Heart left ventricle (tissue), 16 donors: ENCODE measurements around the gene SLX9. TPM values are rescaled to one million over a fixed set of nuclear protein-coding genes. Genes with fewer than 3 reads are reported as not detected.

Experiments used
- ATAC-seq, 4 donors: fragments of 200-7000 bp; cut with Tn5 transposase; one replicate each; pipeline ENCODE4 v1.9.1; 2020 to 2022; ENCODE audit warnings: moderate library complexity in 4 of 4, mild to moderate bottlenecking in 3 of 4, moderate number of reproducible peaks in 1 of 4
- DNase-seq, 5 donors: peaks; one replicate each; pipeline ENCODE4 v3.0.0-alpha.2; 2020
- H3K27ac ChIP-seq, 12 donors: fragments of 200-600 bp; sonication (generic) in 4 of 12; one replicate each; pipeline versions ENCODE4 v1.5.0 to v1.8.0; 2016 to 2022; ENCODE audit warnings: mild to moderate bottlenecking in 2 of 12
- H3K27me3 ChIP-seq, 9 donors: fragments of 200-600 bp; sonication (generic) in 2 of 9; one replicate each; pipeline versions ENCODE4 v1.5.1 to v1.8.0; 2016 to 2022; ENCODE audit warnings: mild to moderate bottlenecking in 3 of 9
- H3K36me3 ChIP-seq, 9 donors: fragments of 200-600 bp; sonication (generic) in 2 of 9; one replicate each; pipeline versions ENCODE4 v1.5.0 to v1.8.0; 2018 to 2022; ENCODE audit warnings: mild to moderate bottlenecking in 2 of 9
- H3K4me1 ChIP-seq, 12 donors: fragments of 200-600 bp; sonication (generic) in 4 of 12; one replicate each; pipeline versions ENCODE4 v1.5.0 to v1.8.0; 2016 to 2022; ENCODE audit warnings: mild to moderate bottlenecking in 3 of 12
- H3K4me3 ChIP-seq, 12 donors: fragments of 200-600 bp; sonication (generic) in 4 of 12; one replicate each; pipeline versions ENCODE4 v1.5.0 to v1.8.0; 2017 to 2022; ENCODE audit warnings: mild to moderate bottlenecking in 9 of 12, moderate library complexity in 4 of 12
- H3K9me3 ChIP-seq, 12 donors: fragments of 200-600 bp; sonication (generic) in 4 of 12; one replicate each; pipeline versions ENCODE4 v1.5.0 to v1.8.0; 2016 to 2022; ENCODE audit warnings: mild to moderate bottlenecking in 1 of 12
- CTCF ChIP-seq, 12 donors: fragments of 200-600 bp; sonication (generic) in 4 of 12; IDR thresholded peaks; one replicate each; pipeline versions ENCODE4 v1.5.0 to v1.8.0; 2018 to 2022; ENCODE audit warnings: antibody characterized with exemption in 12 of 12, mild to moderate bottlenecking in 5 of 12
- POLR2A ChIP-seq, 2 donors: fragments of 450-650 bp; IDR thresholded peaks; one replicate each; pipeline ENCODE4 v1.6.1; 2017; ENCODE audit warnings: antibody characterized with exemption in 2 of 2, mild to moderate bottlenecking in 2 of 2, moderate library complexity in 2 of 2
- WGBS, 4 donors: extraction: QIAGEN DNeasy Blood & Tissue Kit in 2 of 4; methylation state at CpG; one replicate each; pipeline versions ENCODE4 v1.1.5 to v1.1.7; 2013 to 2018; 5-methylcytosine and 5-hydroxymethylcytosine counted together
- intact Hi-C, 10 donors: fragments of 100-400 bp; cut with DNase I; formaldehyde crosslinking; loops; one replicate each; pipeline versions ENCODE4 v1.11.1 to v1.14.2; 2022
- polyA plus RNA-seq, 2 donors: library from polyadenylated mRNA; stranded (reverse); fragments of 200-250 nt; gene quantifications; one replicate each; pipeline ENCODE4 v1.2.3, GENCODE V29; 2013
- total RNA-seq, 9 donors: library from RNA; depleted of rRNA in 2 of 9; stranded (reverse); fragments of >200 nt in 2 of 9; fragmentation: NEBNext Ultra II Directional in 3 of 9; extraction: Animal tissue kit (Norgen Biotek cat#: 25700) in 3 of 9; gene quantifications; one replicate each; pipeline versions ENCODE4 v1.1.0 to v1.2.4, GENCODE V29; 2016 to 2023
- donor health status: ischemic (EF 13 %, LVEDD 7.1; RV severe dilation, severe dysfunction).
- donor health status: healthy with polysubstance abuse.
- donor health status: DM: no; HTN: yes; CAD: no.
- donor health status: DM: no; HTN: no; CAD: no.
- donor health status: ischemic (EF 25% LVEDD 6.9; RV normal size, moderate dysfunction).
- donor health status: ischemic (EF 25% LVEDD 5.7; RV mildly dilated, moderate dysfunction).
- donor health status: healthy.
- donor health status: DM: yes; HTN: yes; CAD: no.
- donor health status: ischemic (EF 35%, LVEDD 5.7; RV mildly dilated, moderate dysfunction).
- donor health status: nonischemic (EF 11% LVEDD 7.7; RV severe dilation, severe dysfunction).
- donor health status: DM: yes; HTN: yes; CAD: no.
- donor health status: PGD.
- donor health status: ischemic (EF 29% LVEDD 5.4; RV normal size, mild dysfunction).
- donor health status: nonischemic (EF 23%, LVEDD 6.1; RV moderate dilation, normal function).

Gene SLX9
- total and polyA plus RNA-seq, 11 donors, result 38.5 to 77.8 (median 49.1) TPM

- Histone ChIP-seq H3K9me3 (no peaks in the 10 kb centered on the region), H3K4me3 (no peak overlapping the region), H3K4me1 (peaks cover 0 to 75% (median 38%) of the 10 kb centered on the region in 12 donors), H3K36me3 (peaks cover 0 to 34% (median 19%) of the 10 kb centered on the region in 9 donors), H3K27me3 (no peaks in the 10 kb centered on the region), H3K27ac (peak overlapping the region in 11 of 12 donors; percentile 23 to 96 (median 81))
- 83 to 92% (median 88%) methylated on average over 28 to 33 of the region's 33 CpGs for WGBS, 4 donors
- DNase-seq (peak in 3 of 5 donors; percentile 80 to 84 (median 84)), ATAC-seq (peak in 2 of 4 donors; percentile 6 to 23)
- TF ChIP-seq CTCF (IDR thresholded peaks at IDR 0.05) (peak in 1 of 12 donors; percentile 4), POLR2A (IDR thresholded peaks at IDR 0.05) (no peak)
- intact Hi-C loops, result loop anchor here in 8 of 10 donors (2.0 to 10.0 kb wide), 7 partner anchors 129 to 487 kb away; partner anchors contain the start of gene POFUT2 (in 1 of the 8)
Measured at GRCh38 chr21:44947930-44948331, 8.1 kb downstream of the SLX9 start.

- DNase-seq (peak in 3 of 5 donors; percentile 28 to 63 (median 48)), ATAC-seq (no peak)
- WGBS, 4 donors, result 80 to 86% (median 82%) methylated on average over 13 to 16 of the region's 16 CpGs
- H3K9me3 ChIP-seq, result no peaks in the 10 kb centered on the region
- H3K4me1 ChIP-seq, result peaks cover 0 to 77% (median 43%) of the 10 kb centered on the region in 12 donors
- peak overlapping the region in 10 of 12 donors; percentile 59 to 96 (median 75) for H3K27ac ChIP-seq
- peaks cover 0 to 31% (median 18%) of the 10 kb centered on the region in 9 donors for H3K36me3 ChIP-seq
- intact Hi-C loops, result loop anchor here (1.0 to 10.0 kb wide), 10 partner anchors 128 to 486 kb away; partner anchors contain the start of gene POFUT2 (in 1 of the 10)
- H3K27me3 ChIP-seq, result no peaks in the 10 kb centered on the region
- no peak overlapping the region for H3K4me3 ChIP-seq
- TF ChIP-seq CTCF (IDR thresholded peaks at IDR 0.05) (no peak), POLR2A (IDR thresholded peaks at IDR 0.05) (no peak)
Measured at GRCh38 chr21:44948426-44949120, 8.7 kb downstream of the SLX9 start.

GRCh38 chr21:44949161-44949778 lies 9.4 kb downstream of the SLX9 start:
- H3K9me3 ChIP-seq, result no peaks in the 10 kb centered on the region
- H3K27ac ChIP-seq, result peak overlapping the region in 11 of 12 donors; percentile 28 to 96 (median 75)
- ATAC-seq (no peak), DNase-seq (peak in 2 of 5 donors; percentile 20 to 41)
- H3K27me3 ChIP-seq, result no peaks in the 10 kb centered on the region
- peaks cover 0 to 24% (median 11%) of the 10 kb centered on the region in 9 donors for H3K36me3 ChIP-seq
- WGBS, 4 donors, result 58 to 72% (median 66%) methylated on average over 14 to 30 of the region's 30 CpGs
- intact Hi-C loops, result loop anchor here (1.0 to 10.0 kb wide), 10 partner anchors 127 to 486 kb away; partner anchors contain the start of gene POFUT2 (in 1 of the 10)
- H3K4me3 ChIP-seq, result no peak overlapping the region
- peaks cover 0 to 84% (median 47%) of the 10 kb centered on the region in 12 donors for H3K4me1 ChIP-seq
- no peak for TF ChIP-seq CTCF (IDR thresholded peaks at IDR 0.05)
- no peak for TF ChIP-seq POLR2A (IDR thresholded peaks at IDR 0.05)
